Heart left ventricle (tissue), 16 donors: ENCODE measurements around the gene MYOCD. TPM values are rescaled to one million over a fixed set of nuclear protein-coding genes. Genes with fewer than 3 reads are reported as not detected.
A peak's percentile ranks its signal among the peaks of the same experiment; 100 is the strongest.

Experiments
- ATAC-seq, 4 donors: fragments of 200-7000 bp; cut with Tn5 transposase; one replicate each; pipeline ENCODE4 v1.9.1; 2020 to 2022; ENCODE audit warnings: moderate library complexity in 4 of 4, mild to moderate bottlenecking in 3 of 4, moderate number of reproducible peaks in 1 of 4
- DNase-seq, 5 donors: peaks; one replicate each; pipeline ENCODE4 v3.0.0-alpha.2; 2020
- H3K27ac ChIP-seq, 12 donors: fragments of 200-600 bp; sonication (generic) in 4 of 12; one replicate each; pipeline versions ENCODE4 v1.5.0 to v1.8.0; 2016 to 2022; ENCODE audit warnings: mild to moderate bottlenecking in 2 of 12
- H3K27me3 ChIP-seq, 9 donors: fragments of 200-600 bp; sonication (generic) in 2 of 9; one replicate each; pipeline versions ENCODE4 v1.5.1 to v1.8.0; 2016 to 2022; ENCODE audit warnings: mild to moderate bottlenecking in 3 of 9
- H3K36me3 ChIP-seq, 9 donors: fragments of 200-600 bp; sonication (generic) in 2 of 9; one replicate each; pipeline versions ENCODE4 v1.5.0 to v1.8.0; 2018 to 2022; ENCODE audit warnings: mild to moderate bottlenecking in 2 of 9
- H3K4me1 ChIP-seq, 12 donors: fragments of 200-600 bp; sonication (generic) in 4 of 12; one replicate each; pipeline versions ENCODE4 v1.5.0 to v1.8.0; 2016 to 2022; ENCODE audit warnings: mild to moderate bottlenecking in 3 of 12
- H3K4me3 ChIP-seq, 12 donors: fragments of 200-600 bp; sonication (generic) in 4 of 12; one replicate each; pipeline versions ENCODE4 v1.5.0 to v1.8.0; 2017 to 2022; ENCODE audit warnings: mild to moderate bottlenecking in 9 of 12, moderate library complexity in 4 of 12
- H3K9me3 ChIP-seq, 12 donors: fragments of 200-600 bp; sonication (generic) in 4 of 12; one replicate each; pipeline versions ENCODE4 v1.5.0 to v1.8.0; 2016 to 2022; ENCODE audit warnings: mild to moderate bottlenecking in 1 of 12
- CTCF ChIP-seq, 12 donors: fragments of 200-600 bp; sonication (generic) in 4 of 12; IDR thresholded peaks; one replicate each; pipeline versions ENCODE4 v1.5.0 to v1.8.0; 2018 to 2022; ENCODE audit warnings: antibody characterized with exemption in 12 of 12, mild to moderate bottlenecking in 5 of 12
- POLR2A ChIP-seq, 2 donors: fragments of 450-650 bp; IDR thresholded peaks; one replicate each; pipeline ENCODE4 v1.6.1; 2017; ENCODE audit warnings: antibody characterized with exemption in 2 of 2, mild to moderate bottlenecking in 2 of 2, moderate library complexity in 2 of 2
- WGBS, 4 donors: extraction: QIAGEN DNeasy Blood & Tissue Kit in 2 of 4; methylation state at CpG; one replicate each; pipeline versions ENCODE4 v1.1.5 to v1.1.7; 2013 to 2018; 5-methylcytosine and 5-hydroxymethylcytosine counted together
- intact Hi-C, 10 donors: fragments of 100-400 bp; cut with DNase I; formaldehyde crosslinking; loops; one replicate each; pipeline versions ENCODE4 v1.11.1 to v1.14.2; 2022
- polyA plus RNA-seq, 2 donors: library from polyadenylated mRNA; stranded (reverse); fragments of 200-250 nt; gene quantifications; one replicate each; pipeline ENCODE4 v1.2.3, GENCODE V29; 2013
- total RNA-seq, 9 donors: library from RNA; depleted of rRNA in 2 of 9; stranded (reverse); fragments of >200 nt in 2 of 9; fragmentation: NEBNext Ultra II Directional in 3 of 9; extraction: Animal tissue kit (Norgen Biotek cat#: 25700) in 3 of 9; gene quantifications; one replicate each; pipeline versions ENCODE4 v1.1.0 to v1.2.4, GENCODE V29; 2016 to 2023
- donor health status: ischemic (EF 13 %, LVEDD 7.1; RV severe dilation, severe dysfunction).
- donor health status: healthy with polysubstance abuse.
- donor health status: DM: no; HTN: yes; CAD: no.
- donor health status: DM: no; HTN: no; CAD: no.
- donor health status: ischemic (EF 25% LVEDD 6.9; RV normal size, moderate dysfunction).
- donor health status: ischemic (EF 25% LVEDD 5.7; RV mildly dilated, moderate dysfunction).
- donor health status: healthy.
- donor health status: DM: yes; HTN: yes; CAD: no.
- donor health status: ischemic (EF 35%, LVEDD 5.7; RV mildly dilated, moderate dysfunction).
- donor health status: nonischemic (EF 11% LVEDD 7.7; RV severe dilation, severe dysfunction).
- donor health status: DM: yes; HTN: yes; CAD: no.
- donor health status: PGD.
- donor health status: ischemic (EF 29% LVEDD 5.4; RV normal size, mild dysfunction).
- donor health status: nonischemic (EF 23%, LVEDD 6.1; RV moderate dilation, normal function).

MYOCD gene
- total and polyA plus RNA-seq, 11 donors, result 12.9 to 77.2 (median 45.9) TPM

DNA sequence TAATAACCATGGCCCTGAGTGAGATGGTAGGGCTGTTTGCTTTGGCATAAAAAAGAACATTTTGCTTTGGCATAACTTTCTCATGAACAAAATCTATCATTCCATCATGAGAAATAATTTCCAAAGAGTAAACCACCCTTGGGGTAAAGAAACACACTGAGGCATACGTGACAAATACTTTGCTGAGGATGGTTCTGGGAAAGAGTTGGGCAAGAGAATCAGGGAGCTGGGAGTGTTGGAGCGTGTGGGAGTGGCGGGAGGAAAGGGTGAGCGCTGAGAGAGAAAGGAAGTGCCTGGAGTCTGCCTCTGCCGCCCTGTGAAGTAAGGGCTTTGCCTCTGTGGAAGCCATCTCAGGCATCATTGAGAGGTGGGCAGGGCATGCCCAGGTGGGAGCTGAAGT lies 63.4 kb downstream of the MYOCD start:
- TF ChIP-seq POLR2A (IDR thresholded peaks at IDR 0.05) (no peak), CTCF (IDR thresholded peaks at IDR 0.05) (no peak)
- Histone ChIP-seq H3K27ac (peak overlapping the region in 8 of 12 donors; percentile 78 to 91 (median 82)), H3K36me3 (peaks cover 0 to 17% (median 0%) of the 10 kb centered on the region in 9 donors), H3K27me3 (no peaks in the 10 kb centered on the region), H3K9me3 (no peaks in the 10 kb centered on the region), H3K4me3 (no peak overlapping the region), H3K4me1 (peaks cover 0 to 46% (median 13%) of the 10 kb centered on the region in 12 donors)
- no peak for DNase-seq
- 58 to 82% (median 74%) methylated on average over 5 of the region's 5 CpGs for WGBS, 4 donors
- no peak for ATAC-seq
- intact Hi-C loops, result no loop called here

DNA sequence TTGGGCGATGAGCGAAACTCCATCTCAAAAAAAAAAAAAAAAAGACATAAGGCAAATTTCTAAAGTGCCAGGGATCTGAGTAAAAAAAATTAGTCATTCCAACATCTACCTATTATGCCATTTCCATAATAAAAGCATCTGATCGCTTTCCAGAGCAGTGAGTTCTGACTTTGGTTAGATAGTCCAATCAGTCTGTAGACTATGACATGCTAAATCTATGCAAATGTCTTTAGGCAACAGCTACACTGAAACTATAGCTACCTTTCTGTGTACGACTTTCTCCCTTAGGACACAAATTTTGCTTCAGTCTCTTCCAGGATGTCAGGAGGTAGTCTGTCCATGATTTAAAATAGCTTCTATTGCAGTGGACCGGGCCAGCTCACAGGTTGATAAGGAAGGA lies 64.7 kb downstream of the MYOCD start:
- 56 to 63% (median 57%) methylated on average over 5 of the region's 5 CpGs for WGBS, 4 donors
- Histone ChIP-seq H3K9me3 (no peaks in the 10 kb centered on the region), H3K4me1 (peaks cover 0 to 59% (median 14%) of the 10 kb centered on the region in 12 donors), H3K27ac (peak overlapping the region in 11 of 12 donors; percentile 76 to 91 (median 82)), H3K27me3 (no peaks in the 10 kb centered on the region), H3K36me3 (peaks cover 0 to 7% (median 0%) of the 10 kb centered on the region in 9 donors), H3K4me3 (peak overlapping the region in 3 of 12 donors; percentile 1 to 15 (median 10))
- ATAC-seq, result peak in 3 of 4 donors; percentile 2 to 16 (median 13)
- DNase-seq, result no peak
- intact Hi-C loops, result loop anchor here in 6 of 10 donors (2.0 to 10.0 kb wide), 8 partner anchors 48 to 476 kb away; no protein-coding TSS in a partner anchor
- TF ChIP-seq POLR2A (IDR thresholded peaks at IDR 0.05) (no peak), CTCF (IDR thresholded peaks at IDR 0.05) (no peak)

DNA sequence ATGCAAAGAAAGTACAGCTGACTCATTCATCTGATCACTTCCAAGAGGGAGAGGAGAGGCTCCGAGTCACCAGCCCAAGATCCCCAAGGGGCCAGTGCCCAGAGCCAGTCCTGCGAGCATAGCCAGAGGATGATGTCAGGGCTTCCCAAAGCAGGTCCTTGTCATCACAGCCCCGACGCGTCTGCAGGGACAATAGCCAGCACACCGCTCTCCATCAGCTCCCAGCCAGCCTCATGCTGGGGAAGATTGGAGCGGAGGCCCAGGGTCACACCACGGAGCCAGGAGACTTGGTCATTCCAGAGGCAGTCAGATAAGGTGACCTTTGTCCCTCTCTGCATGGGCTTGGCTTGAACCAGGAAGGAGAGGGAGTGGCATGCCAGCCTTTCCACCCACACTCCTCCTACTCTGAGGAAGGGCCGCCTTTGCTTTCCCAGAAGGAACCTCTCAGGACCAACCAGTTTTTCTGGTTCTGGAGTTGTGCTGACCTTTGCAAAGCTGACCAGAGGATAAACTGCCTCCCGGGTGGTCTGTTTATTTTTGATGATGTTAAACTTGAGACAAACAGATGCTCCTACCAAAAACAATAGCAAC lies 65.3 kb downstream of the MYOCD start:
- 12 to 17% (median 16%) methylated on average over 10 of the region's 10 CpGs for WGBS, 4 donors
- intact Hi-C loops, result loop anchor here in 6 of 10 donors (2.0 to 10.0 kb wide), 8 partner anchors 49 to 476 kb away; no protein-coding TSS in a partner anchor
- Histone ChIP-seq H3K36me3 (peaks cover 0 to 6% (median 0%) of the 10 kb centered on the region in 9 donors), H3K4me1 (peaks cover 0 to 63% (median 17%) of the 10 kb centered on the region in 12 donors), H3K4me3 (peak overlapping the region in 2 of 12 donors; percentile 1 to 10), H3K9me3 (no peaks in the 10 kb centered on the region), H3K27me3 (no peaks in the 10 kb centered on the region), H3K27ac (peak overlapping the region; percentile 37 to 93 (median 82))
- DNase-seq, result peak; percentile 85 to 96 (median 85)
- ATAC-seq, result peak; percentile 83 to 87 (median 84)
- no peak for TF ChIP-seq POLR2A (IDR thresholded peaks at IDR 0.05)
- no peak for TF ChIP-seq CTCF (IDR thresholded peaks at IDR 0.05)

DNA sequence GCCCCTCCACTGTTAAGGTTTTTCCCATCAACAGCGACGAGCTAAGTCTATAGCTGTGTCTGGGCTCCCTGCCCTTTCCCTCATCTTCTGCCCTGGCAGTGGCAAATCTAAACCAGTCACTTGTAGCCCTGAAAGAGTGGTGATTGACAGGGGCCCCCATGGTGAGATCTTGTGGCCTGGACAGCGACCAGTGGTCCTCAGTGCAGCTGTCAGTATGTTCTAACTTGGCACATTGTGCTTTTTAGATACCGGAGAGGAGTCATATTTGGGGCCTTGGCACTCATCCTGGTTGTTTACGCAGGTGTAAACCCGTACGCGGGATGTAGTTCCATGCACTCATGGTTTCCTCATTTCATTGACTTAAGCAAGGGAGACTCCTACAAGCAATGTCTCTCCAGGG lies 66.1 kb downstream of the MYOCD start:
- H3K4me3 ChIP-seq, result no peak overlapping the region
- peaks cover 0 to 63% (median 15%) of the 10 kb centered on the region in 12 donors for H3K4me1 ChIP-seq
- peak overlapping the region; percentile 37 to 93 (median 81) for H3K27ac ChIP-seq

More for the DNA sequence above, 66.1 kb downstream of the MYOCD start:
- Histone ChIP-seq H3K36me3 (peaks cover 0 to 4% (median 0%) of the 10 kb centered on the region in 9 donors), H3K9me3 (no peaks in the 10 kb centered on the region), H3K27me3 (no peaks in the 10 kb centered on the region)
- intact Hi-C loops, result loop anchor here in 7 of 10 donors (2.0 to 10.0 kb wide), 9 partner anchors 50 to 477 kb away; no protein-coding TSS in a partner anchor
- ATAC-seq, result peak; percentile 66 to 72 (median 68)
- peak in 4 of 5 donors; percentile 68 to 91 (median 80) for DNase-seq
- TF ChIP-seq CTCF (IDR thresholded peaks at IDR 0.05) (no peak), POLR2A (IDR thresholded peaks at IDR 0.05) (no peak)
- WGBS, 4 donors, result 41 to 63% (median 47%) methylated on average over 6 to 8 of the region's 8 CpGs
